GM21526 (cell line): ENCODE results near the gene PLAAT3.
"Not testable (repeated sequence)": the region's sequence is repeated elsewhere in the genome, so short reads cannot be mapped to it uniquely, and the experiment has no call there.

Source experiments
- ATAC-seq: cut with Tn5 transposase; IDR thresholded peaks from one replicate; pipeline ENCODE4 v1.9.1; 2021; ENCODE audit warnings: moderate library complexity; ENCODE audit not compliant: unreplicated experiment, low FRiP score

Gene PLAAT3

GRCh38 chr11:63548178-63548577 lies 66.1 kb downstream of the PLAAT3 start:
- ATAC-seq: no peak

GRCh38 chr11:63547061-63547460 lies 67.2 kb downstream of the PLAAT3 start:
- ATAC-seq: no peak

GRCh38 chr11:63543711-63544110 lies 70.5 kb downstream of the PLAAT3 start:
- no peak for ATAC-seq

GRCh38 chr11:63542506-63542905 lies 71.7 kb downstream of the PLAAT3 start:
- ATAC-seq: not testable (repeated sequence)

GRCh38 chr11:63537293-63538101 lies 76.7 kb downstream of the PLAAT3 start:
- no peak for ATAC-seq

- ATAC-seq: no peak
Measured at GRCh38 chr11:63536669-63537292, 77.5 kb downstream of the PLAAT3 start, which contains the start of gene PLAAT4. Gene PLAAT4 (plus strand): TSS chr11:63536808. CDS start chr11:63536869, 61 bp downstream.

GRCh38 chr11:63535734-63536133 lies 78.5 kb downstream of the PLAAT3 start:
- no peak for ATAC-seq

GRCh38 chr11:63534895-63535461 lies 79.3 kb downstream of the PLAAT3 start:
- ATAC-seq: no peak

GRCh38 chr11:63534076-63534475 lies 80.2 kb downstream of the PLAAT3 start:
- no peak for ATAC-seq

GRCh38 chr11:63532799-63533475 lies 81.3 kb downstream of the PLAAT3 start:
- ATAC-seq: no peak

GRCh38 chr11:63532117-63532516 lies 82.1 kb downstream of the PLAAT3 start:
- no peak for ATAC-seq

- ATAC-seq: peak; percentile 66
Measured at GRCh38 chr11:63531074-63531792, 83.0 kb downstream of the PLAAT3 start.

GRCh38 chr11:63530021-63530420 lies 84.2 kb downstream of the PLAAT3 start:
- no peak for ATAC-seq

GRCh38 chr11:63529373-63529772 lies 84.9 kb downstream of the PLAAT3 start:
- ATAC-seq: not testable (repeated sequence)

GRCh38 chr11:63528729-63529278 lies 85.4 kb downstream of the PLAAT3 start:
- not testable (repeated sequence) for ATAC-seq

GRCh38 chr11:63528156-63528555 lies 86.1 kb downstream of the PLAAT3 start:
- not testable (repeated sequence) for ATAC-seq

- ATAC-seq: no peak
Measured at GRCh38 chr11:63527667-63528066, 86.6 kb downstream of the PLAAT3 start.
